Naive thymus-derived CD4-positive, alpha-beta T cell (primary cell): ENCODE results near the gene CANX. TPM values are rescaled to one million over a fixed set of nuclear protein-coding genes. Genes with fewer than 3 reads are reported as not detected.
A peak's percentile ranks its signal among the peaks of the same experiment; 100 is the strongest.

Experiments
- ATAC-seq: fragments of 150-1000 bp; cut with Tn5 transposase; 2 replicates; pipeline ENCODE4 v1.10.0; 2021; ENCODE audit warnings: mild to moderate bottlenecking, moderate library complexity
- CTCF ChIA-PET: fragments of 350-600 bp; sonication (Branson Sonifier 250); formaldehyde crosslinking; loops from one replicate; lab custom pipeline; 2021; ENCODE audit warnings: antibody characterized with exemption; lab: Charles Lee
- POLR2A ChIA-PET: fragments of 350-600 bp; sonication (Branson Sonifier 250); formaldehyde crosslinking; loops from one replicate; lab custom pipeline; 2021; ENCODE audit warnings: antibody characterized with exemption, inconsistent platforms; lab: Charles Lee
- DNase-seq, 9 donors: peaks; one replicate each; pipeline versions ENCODE4 v3.0.0 to v3.0.0-alpha.2; 2020 to 2022; ENCODE audit warnings: mixed read lengths in 1 of 9
- H3K27ac ChIP-seq: one replicate; pipeline ENCODE4 v1.7.0; 2013; ENCODE audit warnings: mild to moderate bottlenecking, low read depth, low read length, moderate library complexity
- H3K27me3 ChIP-seq, 2 donors: one replicate each; pipeline ENCODE4 v1.7.0; 2013; ENCODE audit warnings: low read length in 2 of 2, mild to moderate bottlenecking in 2 of 2, moderate library complexity in 2 of 2; ENCODE audit not compliant: control insufficient read depth in 2 of 2, insufficient read depth in 2 of 2
- H3K36me3 ChIP-seq, 3 experiments: 1 replicate in 2 of 3; 2 replicates in 1 of 3; pipeline ENCODE4 v1.7.0; 2013; ENCODE audit warnings: low read length in 3 of 3, mild to moderate bottlenecking in 3 of 3, moderate library complexity in 1 of 3; ENCODE audit not compliant: insufficient read depth in 3 of 3, control insufficient read depth in 2 of 3
- H3K4me1 ChIP-seq, 2 donors: one replicate each; pipeline ENCODE4 v1.7.0; 2013; ENCODE audit warnings: low read length in 2 of 2, mild to moderate bottlenecking in 2 of 2, moderate library complexity in 1 of 2; ENCODE audit not compliant: control insufficient read depth in 2 of 2, insufficient read depth in 2 of 2
- H3K4me3 ChIP-seq: 2 replicates; pipeline ENCODE4 v1.7.0; 2013; ENCODE audit warnings: mild to moderate bottlenecking, low read length
- H3K9me3 ChIP-seq, 3 experiments: 1 replicate in 2 of 3; 2 replicates in 1 of 3; pipeline ENCODE4 v1.7.0; 2013; ENCODE audit warnings: low read length in 3 of 3; ENCODE audit not compliant: control insufficient read depth in 2 of 3
- H3K27ac Mint-ChIP-seq, 9 donors: one replicate each; pipeline ENCODE4 v1.8.0; 2020 to 2022; ENCODE audit warnings: mixed read lengths in 9 of 9, mild to moderate bottlenecking in 8 of 9, moderate library complexity in 5 of 9, inconsistent platforms in 2 of 9
- H3K27me3 Mint-ChIP-seq, 5 donors: one replicate each; pipeline ENCODE4 v1.8.0; 2021 to 2022; ENCODE audit warnings: mixed read lengths in 5 of 5, mild to moderate bottlenecking in 1 of 5
- H3K36me3 Mint-ChIP-seq, 5 donors: one replicate each; pipeline ENCODE4 v1.8.0; 2020 to 2022; ENCODE audit warnings: mixed read lengths in 5 of 5, mild to moderate bottlenecking in 3 of 5, inconsistent platforms in 1 of 5
- H3K4me1 Mint-ChIP-seq, 7 donors: one replicate each; pipeline ENCODE4 v1.8.0; 2020 to 2022; ENCODE audit warnings: mixed read lengths in 7 of 7, mild to moderate bottlenecking in 3 of 7, inconsistent platforms in 1 of 7
- H3K4me3 Mint-ChIP-seq, 10 donors: one replicate each; pipeline ENCODE4 v1.8.0; 2020 to 2022; ENCODE audit warnings: mild to moderate bottlenecking in 10 of 10, mixed read lengths in 10 of 10, moderate library complexity in 6 of 10, inconsistent platforms in 2 of 10
- H3K9me3 Mint-ChIP-seq, 11 donors: one replicate each; pipeline ENCODE4 v1.8.0; 2020 to 2022; ENCODE audit warnings: mixed read lengths in 11 of 11, mild to moderate bottlenecking in 4 of 11, inconsistent platforms in 1 of 11, moderate library complexity in 1 of 11
- intact Hi-C, 2 donors: fragments of 100-400 bp; cut with micrococcal nuclease; formaldehyde crosslinking; loops; one replicate each; pipeline ENCODE4 v1.15.1; 2023
- polyA plus RNA-seq, 2 donors: library from polyadenylated mRNA; unstranded; fragments of 300-500 nt; fragmentation: Illumina TruSeq; gene quantifications; one replicate each; pipeline ENCODE4 v1.2.3, GENCODE V29; 2021
- total RNA-seq, 6 experiments: library from RNA in 5 of 6; stranded (reverse) in 5 of 6; gene quantifications; 1 replicate in 5 of 6; 2 replicates in 1 of 6; pipeline ENCODE4 v1.2.3 and lab custom pipeline; 2021 to 2026

Gene CANX
- total and polyA plus RNA-seq, 7 experiments from 2014 or later = 175 to 499 (median 253) TPM

GRCh38 chr5:179778591-179778990 lies 79.8 kb downstream of the CANX start:
- peaks cover 13 to 62% (median 17%) of the 10 kb centered on the region in 3 experiments for H3K36me3 ChIP-seq

DNA sequence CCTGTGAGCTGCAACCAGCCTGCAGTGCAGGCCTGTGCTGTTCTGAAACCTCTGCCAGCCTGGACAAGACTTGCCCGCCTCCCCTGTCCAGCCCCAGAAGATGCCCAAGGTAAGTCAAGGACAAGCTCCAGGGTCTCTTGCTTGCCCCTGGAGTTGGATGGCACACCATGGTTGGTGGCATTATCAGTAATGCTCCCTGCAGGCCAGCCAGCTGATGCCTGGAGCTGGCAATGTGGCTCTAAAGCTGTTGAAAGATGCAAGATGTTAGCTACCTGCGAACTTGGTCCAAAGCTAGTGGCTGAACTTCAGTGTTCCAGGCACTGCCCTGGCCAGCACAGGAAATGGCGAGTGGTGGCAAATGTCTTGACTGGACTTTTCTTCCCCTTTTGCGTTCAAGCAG lies 81.1 kb downstream of the CANX start:
- Mint-ChIP-seq H3K27me3 (no peaks in the 10 kb centered on the region), H3K27ac (peak overlapping the region in 1 of 9 donors; percentile 33), H3K9me3 (no peaks in the 10 kb centered on the region), H3K4me3 (no peak overlapping the region), H3K36me3 (peaks cover 4 to 34% (median 6%) of the 10 kb centered on the region in 5 donors), H3K4me1 (peaks cover 0 to 12% (median 0%) of the 10 kb centered on the region in 7 donors)
- Histone ChIP-seq H3K4me1 (no peaks in the 10 kb centered on the region), H3K9me3 (no peaks in the 10 kb centered on the region), H3K4me3 (no peak overlapping the region), H3K36me3 (peaks cover 13 to 50% (median 14%) of the 10 kb centered on the region in 3 experiments), H3K27ac (no peak overlapping the region), H3K27me3 (no peaks in the 10 kb centered on the region)
- ChIA-PET CTCF (interaction anchor here (1.1 kb wide), 1 partner anchor 78 kb away, joined by 3 read pairs; no protein-coding TSS in a partner anchor), POLR2A (interaction anchor here (0.6 kb wide), 1 partner anchor 72 kb away, joined by 3 read pairs; no protein-coding TSS in a partner anchor)
- no peak for DNase-seq
- intact Hi-C loops = no loop called here
- ATAC-seq = no peak

More at GRCh38 chr5:179778591-179778990, 79.8 kb downstream of the CANX start:
- Mint-ChIP-seq H3K4me1 (peaks cover 0 to 12% (median 0%) of the 10 kb centered on the region in 7 donors), H3K27ac (peak overlapping the region in 3 of 9 donors; percentile 32 to 72 (median 36)), H3K9me3 (no peaks in the 10 kb centered on the region), H3K4me3 (no peak overlapping the region), H3K27me3 (no peaks in the 10 kb centered on the region), H3K36me3 (peaks cover 4 to 37% (median 7%) of the 10 kb centered on the region in 5 donors)
- no peak overlapping the region for H3K27ac ChIP-seq
- intact Hi-C loops = no loop called here
- no peaks in the 10 kb centered on the region for H3K9me3 ChIP-seq
- H3K27me3 ChIP-seq = no peaks in the 10 kb centered on the region
- DNase-seq (no peak), ATAC-seq (no peak)
- ChIA-PET CTCF (interaction anchor here (1.8 kb wide), 1 partner anchor 16 kb away, joined by 4 read pairs; no protein-coding TSS in a partner anchor), POLR2A (no interaction called here)
- no peak overlapping the region for H3K4me3 ChIP-seq
- no peaks in the 10 kb centered on the region for H3K4me1 ChIP-seq

DNA sequence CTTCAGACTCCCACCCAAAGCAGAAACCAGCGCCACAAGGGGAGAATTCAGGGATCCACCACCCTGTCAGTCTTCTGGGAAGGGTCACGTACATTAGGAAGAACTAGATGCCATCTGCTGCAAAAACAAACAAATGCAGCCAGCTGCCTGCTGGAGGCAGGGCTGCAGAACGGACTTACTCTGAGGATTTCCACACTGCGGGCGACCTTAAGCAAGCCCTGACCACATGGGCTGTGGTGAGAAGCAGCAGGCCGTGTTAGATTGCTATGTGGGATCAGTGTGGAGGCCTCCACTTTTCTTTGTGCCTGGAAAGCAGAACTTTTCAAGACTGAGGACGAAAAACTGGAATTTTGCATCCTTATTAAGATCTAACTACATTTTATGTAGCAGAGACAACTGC lies 81.6 kb downstream of the CANX start:
- no peak overlapping the region for H3K4me3 ChIP-seq
- Mint-ChIP-seq H3K36me3 (peaks cover 4 to 33% (median 6%) of the 10 kb centered on the region in 5 donors), H3K27me3 (no peaks in the 10 kb centered on the region), H3K4me3 (no peak overlapping the region), H3K4me1 (peaks cover 0 to 12% (median 0%) of the 10 kb centered on the region in 7 donors), H3K27ac (peak overlapping the region in 1 of 9 donors; percentile 33), H3K9me3 (no peaks in the 10 kb centered on the region)
- H3K36me3 ChIP-seq = peaks cover 12 to 45% (median 13%) of the 10 kb centered on the region in 3 experiments
- DNase-seq (no peak), ATAC-seq (peak; percentile 68)
- CTCF ChIA-PET = interaction anchor here (1.1 kb wide), 1 partner anchor 77 kb away, joined by 3 read pairs; no protein-coding TSS in a partner anchor
- intact Hi-C loops = no loop called here
- H3K9me3 ChIP-seq = no peaks in the 10 kb centered on the region
- POLR2A ChIA-PET = interaction anchor here (0.6 kb wide), 1 partner anchor 72 kb away, joined by 3 read pairs; no protein-coding TSS in a partner anchor
- no peaks in the 10 kb centered on the region for H3K27me3 ChIP-seq
- H3K27ac ChIP-seq = no peak overlapping the region
- H3K4me1 ChIP-seq = no peaks in the 10 kb centered on the region

Other genes starting within 250 kb of the CANX start
- gene RUFY1, start 148.4 kb upstream of the CANX start, total RNA-seq = 10 to 100 TPM; 31.8 to 63.0 (median 52.3) TPM
- gene RUFY1, start 148.4 kb upstream of the CANX start, polyA plus RNA-seq = 10 to 100 TPM; 21.0 to 34.6 TPM
- gene HNRNPH1, start 75.3 kb upstream of the CANX start, total RNA-seq = 1,000 to 10,000 TPM; 1,010 to 2,239 (median 1,692) TPM
- 100 to 1,000 TPM; 120 to 141 TPM for gene HNRNPH1, start 75.3 kb upstream of the CANX start, polyA plus RNA-seq
- gene CBY3, start 17.9 kb upstream of the CANX start, total RNA-seq = under 1 TPM in 3 of 5 experiments, not detected in 2; 0.29 to 0.84 (median 0.62) TPM
- gene CBY3, start 17.9 kb upstream of the CANX start, polyA plus RNA-seq = 1 to 10 TPM in 1 of 2 donors, not detected in 1; 1.4 TPM
- gene MAML1, start 33.9 kb downstream of the CANX start, total RNA-seq = 10 to 100 TPM; 26.4 to 51.2 (median 35.5) TPM
- gene MAML1, start 33.9 kb downstream of the CANX start, polyA plus RNA-seq = 10 to 100 TPM in 1 of 2 donors, 1 to 10 TPM in 1; 3.5 to 12.3 TPM
- gene LTC4S, start 95.0 kb downstream of the CANX start, total RNA-seq = 1 to 10 TPM; 2.0 to 8.1 (median 6.0) TPM
- gene LTC4S, start 95.0 kb downstream of the CANX start, polyA plus RNA-seq = 1 to 10 TPM in 1 of 2 donors, under 1 TPM in 1; 0.97 to 1.2 TPM
- gene MGAT4B, start 107.9 kb downstream of the CANX start, total RNA-seq = 100 to 1,000 TPM in 4 of 5 experiments, 10 to 100 TPM in 1; 98.3 to 143 (median 118) TPM
- gene MGAT4B, start 107.9 kb downstream of the CANX start, polyA plus RNA-seq = 10 to 100 TPM; 12.3 to 19.0 TPM
- 100 to 1,000 TPM; 173 to 309 (median 233) TPM for gene SQSTM1, start 121.9 kb downstream of the CANX start, total RNA-seq
- 100 to 1,000 TPM; 129 to 178 TPM for gene SQSTM1, start 121.9 kb downstream of the CANX start, polyA plus RNA-seq
- gene MRNIP, start 159.8 kb downstream of the CANX start, total RNA-seq = 100 to 1,000 TPM in 2 of 5 experiments, 10 to 100 TPM in 3; 27.9 to 133 (median 43.3) TPM
- gene MRNIP, start 159.8 kb downstream of the CANX start, polyA plus RNA-seq = 10 to 100 TPM; 19.4 to 23.8 TPM
- 100 to 1,000 TPM in 1 of 5 experiments, 10 to 100 TPM in 4; 71.3 to 117 (median 86.9) TPM for gene TBC1D9B, start 208.9 kb downstream of the CANX start, total RNA-seq
- gene TBC1D9B, start 208.9 kb downstream of the CANX start, polyA plus RNA-seq = 10 to 100 TPM; 19.3 to 58.5 TPM